Stimulated activated CD8-positive, alpha-beta memory T cell treated with anti-CD3 and anti-CD28 coated beads, Interleukin-12 subunit alpha, Interleukin-12 subunit beta, amount 100 ng/mL, for 24 hours (primary cell): ENCODE measurements around the gene RAB40B.
A peak's percentile ranks its signal among the peaks of the same experiment; 100 is the strongest.
"Not testable (repeated sequence)": the region's sequence is repeated elsewhere in the genome, so short reads cannot be mapped to it uniquely, and the experiment has no call there.

ENCODE experiments used
- DNase-seq: peaks from one replicate; pipeline ENCODE4 v3.0.0-alpha.2; 2020; ENCODE audit errors: extremely low read depth

RAB40B gene, protein sequence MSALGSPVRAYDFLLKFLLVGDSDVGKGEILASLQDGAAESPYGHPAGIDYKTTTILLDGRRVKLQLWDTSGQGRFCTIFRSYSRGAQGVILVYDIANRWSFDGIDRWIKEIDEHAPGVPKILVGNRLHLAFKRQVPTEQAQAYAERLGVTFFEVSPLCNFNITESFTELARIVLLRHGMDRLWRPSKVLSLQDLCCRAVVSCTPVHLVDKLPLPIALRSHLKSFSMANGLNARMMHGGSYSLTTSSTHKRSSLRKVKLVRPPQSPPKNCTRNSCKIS

DNA sequence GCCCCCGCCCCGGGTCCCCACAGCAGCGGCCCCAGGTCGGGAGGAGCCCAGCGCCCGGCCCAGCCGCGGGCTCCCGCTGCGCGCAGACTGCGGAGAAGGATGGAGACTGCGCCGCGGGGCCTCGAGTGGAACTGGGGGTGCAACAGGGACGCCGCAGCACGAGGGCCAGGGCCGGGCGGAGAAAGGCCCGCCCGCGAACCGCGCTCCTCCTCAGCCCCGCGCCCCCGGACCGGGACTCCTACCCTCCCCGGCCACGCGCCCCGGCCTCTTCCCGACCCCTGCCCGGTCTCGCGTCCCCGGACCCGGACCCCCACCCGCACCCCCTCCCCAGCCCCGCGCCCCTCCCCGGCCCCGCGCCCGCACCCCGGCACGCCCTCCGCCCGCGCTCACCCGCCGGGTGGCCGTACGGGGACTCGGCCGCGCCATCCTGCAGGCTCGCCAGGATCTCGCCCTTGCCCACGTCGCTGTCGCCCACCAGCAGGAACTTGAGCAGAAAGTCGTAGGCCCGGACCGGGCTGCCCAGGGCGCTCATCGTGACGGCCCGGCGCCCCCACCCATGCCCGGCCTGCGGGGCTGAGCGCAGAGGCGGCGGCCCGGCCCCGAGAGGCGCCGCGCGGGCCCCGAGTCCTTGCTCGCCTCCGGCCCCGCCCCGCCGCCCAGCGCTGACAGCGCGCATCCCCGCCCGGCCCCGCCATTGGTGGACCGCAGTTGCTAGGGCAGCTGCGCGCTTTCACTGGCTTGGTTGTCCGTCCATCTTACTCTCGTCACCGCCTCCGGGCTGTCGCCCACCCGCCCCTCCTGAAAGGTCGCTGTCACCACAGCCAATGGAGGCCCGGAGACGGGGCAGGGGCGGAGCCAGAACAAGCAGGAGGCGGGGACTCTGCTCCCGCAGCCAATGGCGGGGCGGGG, at the start of gene RAB40B:
Gene RAB40B (minus strand): TSS at position 634 of the 909 bp plus-strand sequence. CDS start 102 bp downstream, at position 532.
- DNase-seq, result peak; percentile 96

DNA sequence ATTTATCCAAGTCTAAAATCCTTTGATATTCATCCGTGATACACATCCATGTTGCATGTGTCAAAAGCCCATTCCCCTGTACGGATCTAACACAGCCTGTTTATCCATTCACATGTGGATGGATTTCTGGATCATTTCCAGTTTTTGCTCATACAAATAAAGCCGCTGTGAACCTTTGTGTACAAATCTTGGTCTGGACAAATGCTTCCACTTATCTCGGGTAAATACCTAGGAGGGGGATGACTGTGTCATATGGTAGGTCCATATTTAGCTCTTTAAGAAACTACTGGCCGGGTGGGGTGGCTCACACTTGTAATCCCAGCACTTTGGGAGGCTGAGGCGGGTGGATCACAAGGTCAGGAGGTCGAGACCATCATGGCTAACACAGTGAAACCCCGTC, 47.0 kb upstream of the RAB40B start:
- no peak for DNase-seq

DNA sequence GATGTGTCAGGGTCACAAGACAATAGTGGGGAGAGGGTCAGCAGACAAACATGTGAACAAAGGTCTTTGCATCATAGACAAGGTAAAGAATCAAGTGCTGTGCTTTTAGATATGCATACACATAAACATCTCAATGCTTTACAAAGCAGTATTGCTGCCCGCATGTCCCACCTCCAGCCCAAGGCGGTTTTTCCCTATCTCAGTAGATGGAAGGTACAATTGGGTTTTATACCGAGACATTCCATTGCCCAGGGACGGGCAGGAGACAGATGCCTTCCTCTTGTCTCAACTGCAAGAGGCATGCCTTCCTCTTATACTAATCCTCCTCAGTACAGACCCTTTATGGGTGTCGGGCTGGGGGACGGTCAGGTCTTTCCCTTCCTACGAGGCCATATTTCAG, 46.2 kb upstream of the RAB40B start:
- not testable (repeated sequence) for DNase-seq

DNA sequence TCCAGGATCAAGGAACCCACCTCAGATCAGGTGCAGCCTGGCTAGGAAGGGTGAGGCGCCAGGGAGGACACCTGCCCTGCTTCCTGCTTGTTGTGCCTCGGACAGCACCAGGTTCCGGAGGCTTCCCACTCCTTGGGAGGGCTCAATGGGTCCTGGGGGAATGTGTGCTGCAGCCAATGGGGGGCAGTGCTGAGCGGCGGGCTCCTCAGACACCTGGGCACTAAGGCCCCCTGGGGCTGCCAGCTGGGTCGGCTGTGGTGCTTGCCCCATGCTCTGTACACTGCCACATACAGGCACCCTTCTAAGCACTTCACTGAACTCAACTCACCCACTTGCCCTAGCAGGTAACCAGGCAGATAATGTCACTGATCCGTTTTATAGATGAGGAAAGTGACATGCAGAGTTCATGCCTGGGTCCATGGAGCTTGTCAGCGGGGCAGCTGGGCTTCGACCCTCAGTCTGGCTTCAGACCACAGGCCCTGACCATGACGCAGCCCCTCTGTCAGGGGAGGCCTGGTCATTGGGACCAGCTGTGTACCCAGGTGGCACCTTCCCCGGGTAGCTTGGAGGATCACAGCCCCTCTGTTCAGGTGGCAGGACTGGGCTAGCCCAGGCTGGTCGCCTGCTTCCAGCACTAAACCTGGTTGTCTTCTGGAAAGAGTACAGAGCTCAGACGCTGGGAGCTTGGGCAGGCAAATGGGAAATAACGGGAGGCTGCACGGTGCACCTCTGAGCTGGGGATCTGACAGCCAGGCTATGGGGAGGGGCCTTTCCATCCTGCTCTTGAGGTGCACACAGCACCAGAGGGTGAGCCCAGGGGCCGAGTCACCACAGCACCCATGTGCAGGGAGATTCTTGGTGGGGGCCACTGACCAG, 45.1 kb upstream of the RAB40B start:
- no peak for DNase-seq

DNA sequence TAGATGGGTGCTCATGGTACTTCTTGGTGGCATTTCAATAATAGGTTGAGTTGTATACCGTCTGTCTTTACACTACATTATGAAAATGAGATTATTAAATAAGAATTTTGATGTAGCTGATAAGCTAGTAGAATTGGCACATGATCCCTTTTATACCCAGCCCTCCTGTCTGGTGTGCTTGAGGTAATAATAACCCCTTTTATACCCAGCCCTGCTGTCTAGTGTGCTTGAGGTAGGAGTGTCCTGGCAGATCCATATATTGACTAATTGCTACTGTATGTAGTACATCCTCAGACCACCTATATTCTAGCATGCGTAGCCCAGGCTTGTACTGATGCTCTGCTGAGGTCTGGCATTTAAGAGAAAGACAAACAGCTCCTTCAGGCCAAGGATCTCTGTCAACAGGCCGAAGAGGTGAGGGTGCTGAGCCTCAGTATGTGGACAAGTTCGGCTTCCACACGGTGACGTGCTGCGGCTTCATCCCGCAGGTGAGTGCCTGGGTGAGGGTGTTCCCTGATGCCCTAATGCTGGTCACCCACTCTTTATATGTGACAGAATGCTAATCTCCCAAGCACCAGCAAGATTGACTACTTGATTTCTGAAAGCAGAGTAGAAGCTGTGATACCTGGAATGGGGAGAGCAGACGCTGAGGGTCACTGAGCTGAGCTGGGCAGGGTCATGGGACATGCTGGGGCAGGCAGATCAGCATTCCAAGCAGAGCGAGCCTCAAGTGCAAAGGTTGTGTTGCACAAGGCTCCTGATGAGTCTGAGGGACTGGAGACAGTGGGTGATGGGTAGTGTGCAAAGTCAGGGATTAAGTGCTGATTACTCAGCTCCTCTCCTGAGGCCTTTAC, 42.6 kb upstream of the RAB40B start:
- no peak for DNase-seq

DNA sequence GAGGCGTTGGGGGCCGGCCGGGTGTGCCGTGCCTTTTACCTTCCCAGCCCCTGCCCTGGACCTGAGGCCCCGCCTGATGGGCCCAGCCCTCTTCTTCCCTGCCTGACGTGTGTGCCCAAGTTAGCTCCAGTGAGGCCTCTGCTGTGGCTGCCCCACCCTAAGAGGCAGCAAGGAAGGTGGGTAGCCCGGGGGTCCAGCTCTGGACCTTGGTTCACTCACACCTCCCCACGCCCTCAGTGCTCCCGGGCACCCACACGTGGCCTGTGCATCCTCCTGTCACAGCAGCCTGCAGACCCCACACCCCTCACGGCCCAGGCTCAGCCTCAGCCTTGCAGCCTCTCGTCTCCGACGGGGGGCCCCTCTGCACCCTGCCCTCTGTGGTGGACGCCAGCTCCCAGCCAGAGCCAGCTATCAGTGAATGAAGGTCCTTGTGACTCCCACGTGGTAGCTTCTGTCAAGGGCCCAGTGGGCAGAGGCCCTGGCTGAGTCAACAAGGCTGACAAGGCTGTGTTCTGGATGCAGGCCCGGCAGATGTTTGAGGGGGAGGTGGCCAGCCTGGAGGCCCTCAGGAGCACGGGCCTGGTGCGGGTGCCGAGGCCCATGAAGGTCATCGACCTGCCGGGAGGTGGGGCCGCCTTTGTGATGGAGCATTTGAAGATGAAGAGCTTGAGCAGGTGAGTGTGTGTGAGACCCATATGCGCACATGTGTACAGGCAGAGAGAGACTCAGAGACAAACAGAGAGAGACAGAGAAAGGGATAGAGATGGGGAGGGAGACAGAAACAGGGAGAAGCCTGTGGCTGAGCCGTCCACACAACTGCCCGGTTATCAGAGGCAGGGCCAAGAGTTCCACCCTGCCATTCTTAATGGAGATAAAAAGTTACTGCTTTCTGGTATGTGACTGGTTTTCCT, 39.7 kb upstream of the RAB40B start:
- no peak for DNase-seq

DNA sequence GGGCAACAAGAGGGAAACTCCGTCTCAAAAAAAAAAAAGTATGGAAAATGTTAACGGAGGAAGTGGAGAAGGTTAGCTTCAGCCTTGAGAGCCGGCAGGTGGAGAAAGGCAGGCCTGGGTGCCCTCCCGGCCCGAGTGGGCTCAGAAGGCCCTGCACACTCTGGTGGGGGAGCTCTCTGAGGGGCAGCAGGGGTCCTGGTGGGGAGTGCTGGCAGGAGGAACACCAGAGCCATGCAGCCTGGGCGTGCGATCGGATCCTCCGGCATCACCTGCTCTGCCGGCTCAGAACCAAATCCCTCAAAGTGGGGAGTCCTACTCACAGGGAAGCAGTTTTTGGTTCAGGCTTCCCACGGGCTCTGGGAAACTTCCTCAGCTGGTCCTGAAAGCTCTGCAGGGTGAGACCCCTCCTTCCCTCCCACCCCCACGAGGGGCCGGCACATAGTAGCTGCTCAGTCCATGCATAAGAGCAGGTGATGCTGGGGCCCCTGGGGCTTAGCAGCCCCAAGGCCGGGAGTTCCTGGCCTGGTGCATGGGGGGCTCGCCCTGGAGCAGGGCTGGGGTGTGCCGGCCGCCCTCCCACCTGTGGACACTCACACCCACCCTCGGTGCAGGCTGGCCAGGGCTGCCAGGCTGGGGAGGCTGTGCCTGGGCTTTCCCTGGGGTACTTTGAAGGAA, 38.1 kb upstream of the RAB40B start:
- DNase-seq, result no peak

DNA sequence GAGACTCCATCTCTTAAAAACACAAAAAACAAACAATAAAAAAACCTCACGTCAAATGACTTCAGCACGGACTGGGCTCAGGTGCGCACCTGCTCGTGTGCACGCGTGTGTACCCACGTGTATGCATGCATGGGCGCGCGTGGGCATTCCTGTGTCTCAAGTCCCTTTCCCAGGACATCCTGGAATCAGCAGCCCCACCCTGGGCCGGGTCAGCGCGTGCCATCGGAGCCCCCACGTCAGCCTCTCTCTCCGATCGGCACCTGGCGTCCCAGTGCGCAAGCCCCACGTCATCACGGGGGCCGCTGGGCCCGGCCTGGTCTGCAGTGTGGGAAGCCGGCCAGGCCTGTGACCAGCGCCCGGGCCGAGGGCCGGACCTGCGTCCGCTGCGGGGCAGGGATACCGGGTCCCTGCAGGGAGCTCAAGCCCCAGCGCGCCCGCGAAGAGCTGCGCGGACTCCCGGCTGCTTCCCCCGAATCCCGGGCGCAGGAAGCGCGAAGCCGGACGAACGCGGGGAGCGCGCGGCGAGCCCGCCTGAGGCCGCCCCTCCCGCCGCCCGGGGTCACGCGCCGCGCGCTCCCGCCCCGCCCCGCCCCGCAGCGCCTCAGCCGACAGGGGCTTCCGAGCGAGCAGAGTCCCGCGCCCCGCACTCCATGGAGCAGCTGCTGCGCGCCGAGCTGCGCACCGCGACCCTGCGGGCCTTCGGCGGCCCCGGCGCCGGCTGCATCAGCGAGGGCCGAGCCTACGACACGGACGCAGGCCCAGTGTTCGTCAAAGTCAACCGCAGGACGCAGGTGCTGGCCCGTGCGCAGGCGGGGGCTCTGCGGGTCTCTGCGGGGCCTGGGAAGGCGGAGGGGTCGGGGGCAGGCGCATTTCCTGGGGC, 36.7 kb upstream of the RAB40B start, which contains the start of gene FN3K:
Gene FN3K (plus strand): TSS at position 629 of the 880 bp plus-strand sequence. CDS start 22 bp downstream, at position 651.
- no peak for DNase-seq

DNA sequence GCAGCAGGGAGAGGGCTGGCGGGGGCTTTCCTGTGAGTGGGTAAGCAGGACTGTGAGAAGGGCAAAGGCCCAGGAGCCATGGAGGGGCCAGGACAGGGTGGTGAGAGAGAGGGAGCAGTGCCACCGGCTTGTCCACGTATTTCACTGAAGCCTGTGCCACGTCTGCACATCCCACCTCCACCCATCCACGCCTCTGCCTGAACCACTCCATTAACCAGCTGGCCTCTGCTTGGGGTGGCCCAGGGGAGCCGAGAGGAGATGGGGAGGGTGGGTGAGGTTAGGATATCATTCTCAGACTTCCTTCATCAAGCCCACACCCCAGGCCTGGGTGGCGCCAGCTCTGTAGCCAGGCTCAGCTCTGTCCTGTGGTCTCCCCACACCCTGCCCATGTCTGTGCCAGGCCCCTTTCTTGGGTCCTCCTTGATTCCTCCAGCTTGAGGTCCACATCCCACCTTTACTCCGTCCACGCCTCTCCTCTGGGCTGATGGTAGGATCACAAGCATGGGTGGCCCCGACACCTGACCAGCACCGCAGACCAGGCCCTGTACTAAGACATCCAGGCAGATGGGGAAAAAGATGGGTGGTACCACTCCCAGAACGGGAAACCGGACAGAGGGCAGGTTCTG, 33.7 kb upstream of the RAB40B start:
- DNase-seq, result no peak

DNA sequence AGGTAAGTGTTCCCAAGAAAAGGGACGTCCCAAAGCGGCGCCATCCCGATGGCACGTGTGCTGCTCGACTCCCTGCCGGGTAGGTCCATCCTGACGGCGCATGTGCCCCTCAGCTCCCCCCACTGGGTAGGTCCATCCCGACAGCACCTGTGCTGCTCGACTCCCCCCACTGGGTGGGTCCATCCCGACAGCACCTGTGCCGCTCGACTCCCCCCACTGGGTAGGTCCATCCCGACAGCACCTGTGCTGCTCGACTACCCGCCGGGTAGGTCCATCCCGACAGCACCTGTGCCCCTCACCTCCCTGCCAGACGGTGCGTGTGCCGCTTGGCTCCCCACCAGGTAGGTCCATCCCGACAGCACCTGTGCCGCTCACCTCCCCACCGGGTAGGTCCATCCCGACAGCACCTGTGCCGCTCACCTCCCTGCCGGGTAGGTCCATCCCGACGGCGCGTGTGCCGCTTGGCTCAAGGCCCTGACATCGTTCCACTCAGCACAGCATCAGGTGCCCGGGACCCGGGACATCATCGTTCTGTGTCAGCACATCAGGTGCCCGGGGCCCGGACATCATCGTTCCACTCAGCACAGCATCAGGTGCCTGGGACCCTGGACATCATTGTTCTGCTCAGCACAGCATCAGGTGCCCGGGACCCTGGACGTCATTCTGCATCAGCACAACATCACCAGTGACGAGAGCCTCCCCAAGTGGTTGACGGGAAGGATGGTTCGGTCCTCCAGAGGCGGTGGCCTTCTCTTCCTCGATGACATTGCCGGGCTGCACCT, 31.2 kb upstream of the RAB40B start:
- DNase-seq, result no peak

DNA sequence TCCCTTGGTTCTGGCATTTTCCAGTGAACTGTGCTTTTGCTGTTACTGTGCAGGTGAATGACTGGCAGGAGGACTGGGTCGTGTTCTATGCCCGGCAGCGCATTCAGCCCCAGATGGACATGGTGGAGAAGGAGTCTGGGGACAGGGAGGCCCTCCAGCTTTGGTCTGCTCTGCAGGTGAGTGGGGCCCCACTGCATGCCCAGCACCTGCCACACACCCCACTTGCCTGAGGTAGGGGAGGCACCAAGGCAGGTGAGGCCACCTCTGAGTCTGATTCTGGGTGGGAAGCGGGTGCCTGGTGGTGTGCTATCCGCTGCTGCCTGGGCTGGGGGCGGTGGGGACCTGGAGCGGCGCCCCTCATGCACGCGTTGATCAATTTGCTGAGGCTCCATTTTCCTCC, 27.9 kb upstream of the RAB40B start:
- no peak for DNase-seq

DNA sequence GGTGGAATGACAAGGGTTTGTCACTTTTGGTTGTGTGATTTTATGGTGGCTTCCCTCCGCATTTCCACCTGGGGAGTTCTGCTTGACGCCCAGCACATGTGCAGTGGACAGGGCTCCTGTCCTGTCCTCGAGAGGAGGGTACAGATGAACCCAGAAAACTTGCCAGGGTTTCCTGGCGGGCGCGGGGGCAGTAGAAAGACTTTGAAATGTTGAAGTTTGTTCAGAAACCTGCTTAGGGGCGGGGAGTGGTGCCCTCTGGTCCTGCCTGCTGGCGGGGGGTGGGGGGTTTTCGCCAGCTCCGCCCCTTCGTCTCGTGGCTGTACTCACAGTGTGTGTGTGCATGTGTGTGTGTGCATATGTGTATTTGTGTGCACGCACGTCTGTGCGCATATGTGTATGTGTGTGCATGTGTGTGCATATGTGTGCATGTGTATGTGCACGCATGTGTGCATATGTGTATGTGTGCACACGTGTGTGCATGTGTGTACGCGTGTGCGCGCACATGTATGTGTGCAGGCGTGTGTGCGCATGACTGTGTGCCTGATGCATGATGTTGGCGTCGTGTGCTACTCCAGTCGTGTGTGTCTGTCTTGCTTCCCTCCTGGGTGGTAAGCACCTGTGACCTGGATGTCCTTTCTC, 24.8 kb upstream of the RAB40B start:
- no peak for DNase-seq

DNA sequence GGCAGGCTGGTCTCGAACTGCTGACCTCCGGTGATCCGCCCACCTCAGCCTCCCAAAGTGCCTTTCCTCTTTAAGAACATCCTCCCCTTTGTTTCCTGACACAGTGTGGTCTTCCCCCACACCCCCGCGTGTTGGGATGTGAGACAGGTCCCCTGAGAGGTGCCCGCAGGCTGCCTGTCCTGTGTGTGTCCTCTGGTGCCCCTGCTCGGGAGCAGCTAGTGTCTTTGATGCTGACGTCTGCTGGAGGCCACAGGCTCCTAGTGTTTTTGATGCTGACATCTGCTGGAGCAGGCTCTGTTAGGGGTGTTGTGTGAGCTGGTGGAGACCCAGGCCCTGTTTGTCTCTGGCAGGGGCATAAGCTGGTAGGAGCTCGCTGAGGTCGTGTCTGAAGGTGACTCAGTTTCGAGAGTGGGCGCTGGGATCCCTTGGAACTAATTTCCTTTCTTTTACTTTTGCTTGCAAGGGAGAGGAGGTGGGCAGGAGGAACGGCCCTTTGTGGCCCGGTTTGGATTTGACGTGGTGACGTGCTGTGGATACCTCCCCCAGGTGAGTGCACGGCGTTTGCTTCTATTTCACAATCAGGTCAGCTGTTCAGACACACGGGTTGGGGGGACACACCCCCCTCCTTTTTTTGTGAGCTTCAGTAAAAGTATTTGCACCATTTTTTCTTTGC, 24.0 kb upstream of the RAB40B start:
- DNase-seq, result no peak

DNA sequence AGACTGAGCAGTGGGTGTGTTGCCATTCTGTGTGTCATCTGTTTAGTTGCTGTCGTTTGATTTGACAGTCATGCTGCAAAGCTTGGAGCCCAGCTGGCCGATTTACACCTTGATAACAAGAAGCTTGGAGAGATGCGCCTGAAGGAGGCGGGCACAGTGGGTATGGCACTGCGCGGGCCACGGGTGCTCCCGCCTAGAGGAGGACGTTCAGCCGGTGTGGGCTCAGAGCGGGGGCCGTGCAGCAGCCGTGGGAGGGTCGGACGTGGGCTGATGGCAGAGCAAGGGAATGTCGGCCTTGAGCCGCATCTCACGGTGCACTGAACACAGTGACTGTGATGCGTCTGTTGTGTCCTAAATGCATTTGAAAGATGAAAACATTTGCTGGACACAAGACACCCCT, 21.7 kb upstream of the RAB40B start:
- no peak for DNase-seq

DNA sequence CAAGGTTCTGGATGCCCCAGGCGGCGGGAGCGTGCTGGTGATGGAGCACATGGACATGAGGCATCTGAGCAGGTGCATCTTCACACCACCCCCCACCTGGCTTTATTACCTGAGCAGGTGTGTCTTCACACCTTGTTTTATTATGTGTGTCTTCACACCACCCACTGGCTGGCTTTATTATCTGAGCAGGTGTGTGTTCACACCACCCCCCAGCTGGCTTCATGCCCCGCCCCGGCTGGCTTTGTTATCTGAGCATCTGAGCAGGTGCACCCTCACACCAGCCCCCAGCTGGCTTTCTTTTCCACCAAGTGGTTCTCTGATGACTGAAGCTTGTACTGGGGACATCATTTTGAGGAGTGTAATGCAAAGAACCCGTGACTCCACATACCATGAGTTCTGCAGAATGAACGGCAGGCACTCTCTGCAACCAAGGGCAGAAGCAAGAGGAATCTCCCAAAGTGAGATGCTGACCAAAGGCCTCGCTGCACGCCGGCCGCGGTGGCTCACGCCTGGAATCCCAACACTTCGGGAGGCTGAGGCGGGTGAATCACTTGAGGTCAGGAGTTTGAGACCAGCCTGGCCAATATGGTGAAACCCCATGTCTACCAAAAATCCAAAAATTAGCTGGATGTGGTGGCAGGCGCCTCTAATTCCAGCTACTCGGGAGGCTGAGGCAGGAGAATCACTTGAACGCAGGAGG, 20.6 kb upstream of the RAB40B start:
- no peak for DNase-seq
